ENCODE measurements around the gene TRAF3.

TRAF3 gene

GRCh38 chr14:102746634-102747438 is 30.4 kb upstream of the TRAF3 start:
- Mint-ChIP-seq H3K4me1 (no peaks in the 10 kb centered on the region), H3K9me3 (peaks cover 3% of the 10 kb centered on the region), H3K36me3 (peaks cover 11% of the 10 kb centered on the region), H3K27ac (no peak overlapping the region), H3K4me3 (no peak overlapping the region), H3K27me3 (no peaks in the 10 kb centered on the region)
- ATAC-seq, result no peak

GRCh38 chr14:102748806-102749205 is 28.4 kb upstream of the TRAF3 start:
- no peaks in the 10 kb centered on the region for H3K27me3 Mint-ChIP-seq
- no peak overlapping the region for H3K27ac Mint-ChIP-seq
- H3K4me3 Mint-ChIP-seq, result no peak overlapping the region
- no peak for ATAC-seq
- H3K4me1 Mint-ChIP-seq, result peaks cover 14% of the 10 kb centered on the region
- H3K9me3 Mint-ChIP-seq, result no peaks in the 10 kb centered on the region
- H3K36me3 Mint-ChIP-seq, result peaks cover 6% of the 10 kb centered on the region

- Mint-ChIP-seq H3K27me3 (no peaks in the 10 kb centered on the region), H3K36me3 (peaks cover 6% of the 10 kb centered on the region), H3K4me1 (peaks cover 22% of the 10 kb centered on the region), H3K4me3 (no peak overlapping the region), H3K27ac (no peak overlapping the region), H3K9me3 (no peaks in the 10 kb centered on the region)
- no peak for ATAC-seq
Observed at GRCh38 chr14:102749393-102750305, 27.6 kb upstream of the TRAF3 start.

- no peak for ATAC-seq
- no peak overlapping the region for H3K27ac Mint-ChIP-seq
- H3K4me1 Mint-ChIP-seq, result peaks cover 30% of the 10 kb centered on the region
- no peak overlapping the region for H3K4me3 Mint-ChIP-seq
- no peaks in the 10 kb centered on the region for H3K27me3 Mint-ChIP-seq
- no peaks in the 10 kb centered on the region for H3K9me3 Mint-ChIP-seq
- peaks cover 6% of the 10 kb centered on the region for H3K36me3 Mint-ChIP-seq
Observed at GRCh38 chr14:102750376-102750775, 26.9 kb upstream of the TRAF3 start.

- Mint-ChIP-seq H3K27ac (no peak overlapping the region), H3K36me3 (peaks cover 4% of the 10 kb centered on the region), H3K9me3 (no peaks in the 10 kb centered on the region), H3K27me3 (no peaks in the 10 kb centered on the region), H3K4me1 (peaks cover 37% of the 10 kb centered on the region), H3K4me3 (no peak overlapping the region)
- no peak for ATAC-seq
Observed at GRCh38 chr14:102751088-102751487, 26.2 kb upstream of the TRAF3 start.

GRCh38 chr14:102752239-102752847 is 24.9 kb upstream of the TRAF3 start:
- ATAC-seq, result no peak
- peaks cover 49% of the 10 kb centered on the region for H3K4me1 Mint-ChIP-seq
- no peaks in the 10 kb centered on the region for H3K9me3 Mint-ChIP-seq
- no peaks in the 10 kb centered on the region for H3K36me3 Mint-ChIP-seq
- no peak overlapping the region for H3K27ac Mint-ChIP-seq
- no peak overlapping the region for H3K4me3 Mint-ChIP-seq
- no peaks in the 10 kb centered on the region for H3K27me3 Mint-ChIP-seq

GRCh38 chr14:102754370-102755262 is 22.6 kb upstream of the TRAF3 start:
- H3K27me3 Mint-ChIP-seq, result no peaks in the 10 kb centered on the region
- no peaks in the 10 kb centered on the region for H3K9me3 Mint-ChIP-seq
- peaks cover 68% of the 10 kb centered on the region for H3K4me1 Mint-ChIP-seq
- H3K36me3 Mint-ChIP-seq, result no peaks in the 10 kb centered on the region
- peak; percentile 83 for ATAC-seq
- H3K4me3 Mint-ChIP-seq, result peak overlapping the region; percentile 52
- H3K27ac Mint-ChIP-seq, result peak overlapping the region; percentile 85

- no peaks in the 10 kb centered on the region for H3K27me3 Mint-ChIP-seq
- H3K27ac Mint-ChIP-seq, result peak overlapping the region; percentile 67
- peaks cover 80% of the 10 kb centered on the region for H3K4me1 Mint-ChIP-seq
- ATAC-seq, result no peak
- no peaks in the 10 kb centered on the region for H3K9me3 Mint-ChIP-seq
- no peaks in the 10 kb centered on the region for H3K36me3 Mint-ChIP-seq
- H3K4me3 Mint-ChIP-seq, result no peak overlapping the region
Observed at GRCh38 chr14:102757646-102758045, 19.6 kb upstream of the TRAF3 start.

- Mint-ChIP-seq H3K4me1 (peaks cover 75% of the 10 kb centered on the region), H3K9me3 (no peaks in the 10 kb centered on the region), H3K36me3 (no peaks in the 10 kb centered on the region), H3K27me3 (no peaks in the 10 kb centered on the region), H3K4me3 (no peak overlapping the region), H3K27ac (peak overlapping the region; percentile 67)
- ATAC-seq, result no peak
Observed at GRCh38 chr14:102758087-102758486, 19.2 kb upstream of the TRAF3 start.

- no peaks in the 10 kb centered on the region for H3K36me3 Mint-ChIP-seq
- H3K27ac Mint-ChIP-seq, result no peak overlapping the region
- H3K9me3 Mint-ChIP-seq, result no peaks in the 10 kb centered on the region
Observed at GRCh38 chr14:102759456-102760187, 17.6 kb upstream of the TRAF3 start.

GRCh38 chr14:102760496-102761193 is 16.6 kb upstream of the TRAF3 start:
- Mint-ChIP-seq H3K36me3 (no peaks in the 10 kb centered on the region), H3K4me1 (peaks cover 73% of the 10 kb centered on the region), H3K27ac (no peak overlapping the region), H3K27me3 (no peaks in the 10 kb centered on the region), H3K4me3 (no peak overlapping the region), H3K9me3 (peaks cover under 1% of the 10 kb centered on the region)
- no peak for ATAC-seq

More at GRCh38 chr14:102759456-102760187, 17.6 kb upstream of the TRAF3 start:
- no peaks in the 10 kb centered on the region for H3K27me3 Mint-ChIP-seq
- ATAC-seq, result no peak
- H3K4me1 Mint-ChIP-seq, result peaks cover 73% of the 10 kb centered on the region
- H3K4me3 Mint-ChIP-seq, result no peak overlapping the region

GRCh38 chr14:102761206-102761605 is 16.0 kb upstream of the TRAF3 start:
- Mint-ChIP-seq H3K27me3 (no peaks in the 10 kb centered on the region), H3K4me1 (peaks cover 72% of the 10 kb centered on the region), H3K9me3 (peaks cover 2% of the 10 kb centered on the region), H3K36me3 (no peaks in the 10 kb centered on the region), H3K4me3 (no peak overlapping the region), H3K27ac (no peak overlapping the region)
- no peak for ATAC-seq

- peak; percentile 86 for ATAC-seq
- no peaks in the 10 kb centered on the region for H3K27me3 Mint-ChIP-seq
- H3K4me3 Mint-ChIP-seq, result peak overlapping the region; percentile 23
- H3K27ac Mint-ChIP-seq, result peak overlapping the region; percentile 85
- peaks cover 69% of the 10 kb centered on the region for H3K4me1 Mint-ChIP-seq
- H3K36me3 Mint-ChIP-seq, result no peaks in the 10 kb centered on the region
- peaks cover 2% of the 10 kb centered on the region for H3K9me3 Mint-ChIP-seq
Observed at GRCh38 chr14:102764220-102764671, 13.0 kb upstream of the TRAF3 start.

Data from stimulated activated memory B cell treated with anti-CD40 and anti-IgM and Interleukin-4, amounts not matched to agents 10 μg/mL and 1 μg/mL and 100 μg/mL, for 72 hours (primary cell).